HG02938 (cell line): ENCODE results near the gene XRRA1.
"Not testable (repeated sequence)": the region's sequence is repeated elsewhere in the genome, so short reads cannot be mapped to it uniquely, and the experiment has no call there.

ENCODE experiments used
- ATAC-seq: cut with Tn5 transposase; IDR thresholded peaks from one replicate; pipeline ENCODE4 v1.9.1; 2021; ENCODE audit warnings: mild to moderate bottlenecking, moderate library complexity; ENCODE audit not compliant: unreplicated experiment

Gene XRRA1

GRCh38 chr11:74948898-74949752, at the start of gene XRRA1, which contains the start of gene SPCS2:
XRRA1 (minus strand) TSS chr11:74949091; CDS start chr11:74940878, 8,213 bp downstream.
SPCS2 (plus strand) TSS chr11:74949266; CDS start chr11:74949286, 20 bp downstream.
- ATAC-seq: peak; percentile 88

DNA sequence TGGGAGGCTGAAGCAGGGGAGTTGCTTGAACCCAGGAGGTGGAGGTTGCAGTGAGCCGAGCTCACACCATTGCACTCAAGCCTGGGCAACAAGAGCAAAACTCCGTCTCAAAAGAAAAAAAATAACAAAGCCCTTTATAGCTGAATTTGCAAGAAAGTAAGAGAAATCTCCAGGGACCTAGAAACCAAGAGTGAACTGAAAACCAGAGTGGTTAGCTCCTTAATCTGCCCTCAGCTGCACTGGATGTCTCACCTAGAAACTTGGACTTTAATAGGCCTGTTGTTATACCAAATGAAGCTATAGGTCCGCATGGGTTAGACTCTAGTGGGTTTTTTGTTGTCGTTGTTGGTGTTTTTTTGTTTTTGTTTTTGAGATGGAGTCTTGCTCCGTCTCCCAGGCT, 44.0 kb upstream of the XRRA1 start:
- ATAC-seq: peak; percentile 54

GRCh38 chr11:74990941-74991340, 42.0 kb upstream of the XRRA1 start:
- ATAC-seq: no peak

- ATAC-seq: not testable (repeated sequence)
These were observed 41.3 kb upstream of the XRRA1 start for GRCh38 chr11:74990150-74990549.

DNA sequence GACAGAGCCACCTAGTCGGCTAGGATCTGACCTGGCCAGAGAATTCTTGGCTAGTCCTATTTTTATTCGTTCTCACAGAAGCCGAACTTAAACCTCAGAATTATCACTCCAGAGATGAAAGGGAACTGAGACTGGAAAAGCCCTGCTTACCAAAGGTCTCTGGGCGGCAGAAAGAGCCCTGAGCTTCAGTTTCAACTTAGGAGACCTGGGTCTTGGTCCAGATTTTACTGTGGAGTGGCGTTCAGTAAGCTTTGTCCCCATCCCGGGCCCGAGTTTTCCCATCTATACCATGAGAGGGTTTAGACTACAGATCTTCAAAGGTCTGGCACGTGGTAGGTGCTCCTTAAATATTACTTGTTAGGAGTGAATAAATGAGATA, 40.4 kb upstream of the XRRA1 start:
- ATAC-seq: no peak

DNA sequence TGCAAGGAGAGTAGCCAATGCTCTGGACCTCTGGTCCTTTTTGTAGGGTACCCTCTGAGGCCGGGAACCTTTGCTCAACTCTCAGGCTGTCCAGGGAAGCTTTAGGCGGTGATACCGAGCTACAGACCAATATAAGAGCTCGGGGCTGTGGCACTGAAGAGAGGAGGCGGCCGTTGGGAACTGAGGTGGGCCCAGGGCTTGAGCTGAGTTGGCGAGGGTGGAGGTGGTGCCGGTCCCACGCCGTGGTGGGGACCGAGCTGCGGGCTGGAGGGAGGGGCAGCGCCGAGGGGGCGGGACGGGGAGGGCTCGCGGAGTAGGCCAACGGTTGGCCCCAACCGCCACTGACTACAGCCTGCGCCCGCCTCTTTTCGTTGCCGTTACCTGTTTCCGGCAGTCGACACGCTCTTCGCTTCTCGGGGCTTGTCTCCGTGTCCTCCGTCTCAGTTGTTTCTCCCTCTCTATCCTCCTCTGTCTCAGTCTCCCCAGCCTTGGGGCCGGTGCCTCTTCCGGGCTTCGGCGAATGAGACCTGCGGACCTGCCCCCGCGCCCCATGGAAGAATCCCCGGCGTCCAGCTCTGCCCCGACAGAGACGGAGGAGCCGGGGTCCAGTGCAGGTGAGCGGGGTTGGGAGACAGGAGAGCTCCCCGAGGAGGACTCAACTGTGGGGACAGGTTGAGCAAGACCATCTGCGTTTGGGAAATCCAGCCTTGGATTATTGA, 39.8 kb upstream of the XRRA1 start, which contains the start of gene NEU3:
NEU3 (plus strand) TSS at position 393 of the 719 bp plus-strand sequence; CDS start at position 521, 128 bp downstream.
- ATAC-seq: peak; percentile 78

GRCh38 chr11:74984730-74985129, 35.8 kb upstream of the XRRA1 start:
- no peak for ATAC-seq

- ATAC-seq: no peak
These were observed 35.2 kb upstream of the XRRA1 start for GRCh38 chr11:74984070-74984469.

DNA sequence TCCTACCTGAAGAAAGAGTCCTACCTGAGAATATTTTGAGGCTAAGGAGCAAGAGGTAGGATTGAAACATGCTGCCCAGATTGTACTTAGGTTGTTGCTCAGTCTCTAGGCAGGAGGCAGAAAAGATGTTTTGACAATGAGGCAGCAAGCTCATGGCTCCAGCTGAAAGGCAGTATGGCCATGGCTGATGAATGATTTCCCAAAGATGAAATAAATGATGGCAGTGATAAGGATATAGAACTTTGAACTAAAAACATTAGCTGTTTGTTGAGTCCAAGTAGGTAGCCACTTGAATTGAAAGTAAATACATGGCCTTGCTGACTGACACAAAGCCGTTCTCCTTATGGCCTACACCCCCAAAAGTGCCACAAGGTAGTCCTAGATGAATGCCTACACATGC, 33.0 kb upstream of the XRRA1 start:
- no peak for ATAC-seq

DNA sequence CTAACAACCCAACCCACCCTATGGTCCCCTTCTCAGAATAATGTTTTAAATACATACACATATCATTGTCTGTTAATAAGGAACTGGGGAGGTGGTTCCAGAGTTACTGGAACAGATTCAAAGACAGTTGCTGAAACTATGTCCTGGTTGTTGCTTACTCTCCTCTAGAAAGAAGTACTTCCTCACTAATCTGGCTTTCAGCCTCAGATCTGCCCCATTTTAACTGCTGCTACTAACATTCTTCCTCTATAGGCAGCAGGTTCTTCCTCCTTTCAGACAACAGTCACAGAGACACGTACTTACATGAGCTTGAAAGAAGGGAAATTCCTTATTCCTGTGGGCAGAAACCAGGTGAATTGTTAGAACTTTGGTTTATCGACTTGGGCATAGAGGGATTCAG, 31.7 kb upstream of the XRRA1 start:
- no peak for ATAC-seq

- no peak for ATAC-seq
These were observed 29.1 kb upstream of the XRRA1 start for GRCh38 chr11:74978041-74978440.

DNA sequence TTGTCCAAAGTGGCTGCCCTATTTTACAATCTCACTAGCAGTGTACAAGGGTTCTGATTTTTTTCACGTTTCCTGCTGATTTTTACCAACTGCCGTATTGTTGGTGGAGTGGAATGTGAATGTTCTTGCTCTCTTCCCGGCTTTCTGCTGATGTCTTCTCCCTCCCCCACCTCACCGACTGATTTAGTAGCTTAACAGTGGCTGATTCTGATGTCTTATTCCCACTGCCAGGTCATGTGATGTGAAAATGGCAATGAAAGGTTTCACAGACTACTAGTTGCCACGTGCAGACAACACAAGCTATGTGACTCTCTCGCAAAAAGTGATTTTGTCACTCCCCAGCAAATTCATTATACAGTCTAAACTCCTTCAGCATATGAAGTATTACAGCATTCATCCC, 22.5 kb upstream of the XRRA1 start:
- ATAC-seq: no peak

- ATAC-seq: no peak
These were observed 22.0 kb upstream of the XRRA1 start for GRCh38 chr11:74970852-74971395.

DNA sequence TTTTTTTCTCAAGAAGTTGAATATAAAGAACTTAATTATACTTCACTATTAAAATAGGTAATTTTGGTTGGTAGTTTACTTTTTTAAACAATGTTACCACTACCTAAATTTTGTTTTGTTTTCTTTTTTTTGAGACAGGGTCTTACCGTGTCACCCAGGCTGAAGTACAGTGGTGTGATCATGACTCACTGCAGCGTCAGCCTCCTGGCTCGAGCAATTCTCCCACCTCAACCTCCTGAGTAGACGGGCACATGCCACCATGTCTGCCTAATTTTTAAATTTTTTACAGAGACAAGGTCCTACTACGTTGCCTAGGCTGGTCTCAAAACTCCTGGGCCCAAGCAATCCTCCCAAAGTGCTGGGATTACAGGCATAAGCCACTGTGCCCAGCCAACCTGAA, 17.8 kb upstream of the XRRA1 start:
- no peak for ATAC-seq

DNA sequence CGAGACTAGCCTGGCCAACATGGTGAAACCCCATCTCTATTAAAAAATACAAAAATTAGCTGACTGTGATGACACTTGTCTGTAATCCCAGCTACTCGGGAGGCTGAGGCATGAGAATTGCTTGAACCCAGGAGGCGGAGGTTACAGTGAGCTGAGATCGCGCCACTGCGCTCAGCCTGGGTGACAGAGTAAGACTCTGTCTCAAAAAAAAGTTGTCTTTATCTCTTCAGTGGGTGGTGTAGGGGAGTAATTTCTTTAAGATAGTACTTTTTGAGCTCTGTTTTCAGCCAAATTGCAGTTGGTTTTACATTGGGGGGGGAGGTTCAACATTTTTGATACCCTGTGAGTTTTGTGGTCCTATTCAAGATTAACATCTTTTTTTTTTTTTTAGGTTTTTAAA, 11.2 kb upstream of the XRRA1 start:
- ATAC-seq: not testable (repeated sequence)

DNA sequence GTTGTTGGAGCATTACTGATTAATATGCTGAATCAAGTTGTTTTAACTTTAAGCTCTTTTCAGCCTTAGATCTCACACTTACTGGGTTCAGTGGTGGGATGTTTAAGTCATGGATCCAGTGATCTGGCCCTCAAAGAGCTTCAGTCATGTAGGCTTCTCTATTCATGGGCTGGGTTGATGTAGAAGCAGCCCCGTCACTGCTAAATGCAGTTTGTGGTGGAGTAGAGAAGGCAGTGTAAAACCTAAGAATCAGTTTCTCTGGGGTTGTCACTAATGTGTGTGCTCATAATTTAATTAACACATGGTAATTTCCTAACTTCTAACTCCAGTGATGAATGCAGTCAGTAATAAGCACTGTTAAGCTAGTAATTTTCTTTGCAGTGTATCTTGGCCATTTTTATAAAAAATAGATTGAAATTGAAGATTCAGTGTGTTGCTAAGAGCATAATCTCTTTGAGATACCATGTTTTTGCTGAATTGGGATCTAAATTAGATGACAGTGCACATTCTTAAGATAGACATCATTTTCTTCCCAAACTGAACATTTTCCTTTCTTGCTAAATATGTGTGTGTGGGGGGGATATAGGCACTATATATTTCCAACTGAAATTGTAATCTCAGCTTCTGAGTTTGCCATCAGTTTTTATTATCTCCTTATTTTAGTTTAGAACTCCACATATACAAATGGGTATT, 9.2 kb upstream of the XRRA1 start:
- no peak for ATAC-seq

GRCh38 chr11:74956397-74957015, 7.6 kb upstream of the XRRA1 start:
- no peak for ATAC-seq

GRCh38 chr11:74954199-74954598, 5.3 kb upstream of the XRRA1 start:
- ATAC-seq: no peak

DNA sequence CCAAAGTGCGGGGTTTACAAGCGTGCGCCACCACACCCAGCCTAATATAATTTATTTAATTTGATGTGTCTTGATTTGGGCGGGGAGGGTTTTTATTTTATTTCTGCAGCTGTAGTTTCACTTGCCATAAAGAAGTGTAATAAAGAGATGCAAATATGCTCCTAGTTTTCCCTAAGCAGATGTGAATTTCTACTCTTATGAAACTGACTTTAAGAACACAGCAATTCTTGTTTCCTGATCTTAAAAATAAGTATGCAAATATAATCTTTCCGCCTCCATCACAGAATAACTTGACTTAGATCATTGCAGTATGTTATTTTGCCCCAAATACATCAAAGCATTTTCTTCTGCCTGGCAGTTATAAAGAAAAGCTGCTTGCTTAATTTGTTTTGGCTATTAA, 4.6 kb upstream of the XRRA1 start:
- ATAC-seq: no peak

GRCh38 chr11:74952752-74953151, 3.9 kb upstream of the XRRA1 start:
- no peak for ATAC-seq

- ATAC-seq: no peak
These were observed 2.3 kb upstream of the XRRA1 start for GRCh38 chr11:74951226-74951625.
